Neural crest cell (in vitro differentiated cells): ENCODE measurements around the gene TEAD2. TPM values are rescaled to one million over a fixed set of nuclear protein-coding genes. Genes with fewer than 3 reads are reported as not detected.

ENCODE experiments used
- DNase-seq: peaks from one replicate; pipeline ENCODE4 v3.0.0; 2021; ENCODE audit warnings: low read depth, mixed read lengths, low spot score
- H3K27ac Mint-ChIP-seq: one replicate; pipeline ENCODE4 v1.8.0; 2021; ENCODE audit warnings: mild to moderate bottlenecking, mixed read lengths; ENCODE audit not compliant: unreplicated experiment
- H3K27me3 Mint-ChIP-seq: 2 replicates; pipeline ENCODE4 v1.8.0; 2021; ENCODE audit warnings: low read depth, mild to moderate bottlenecking, mixed read lengths
- H3K36me3 Mint-ChIP-seq: 2 replicates; pipeline ENCODE4 v1.8.0; 2021; ENCODE audit warnings: low read depth, mild to moderate bottlenecking, mixed read lengths
- H3K4me1 Mint-ChIP-seq: 2 replicates; pipeline ENCODE4 v1.8.0; 2021; ENCODE audit warnings: mixed read lengths
- H3K4me3 Mint-ChIP-seq: one replicate; pipeline ENCODE4 v1.8.0; 2021; ENCODE audit warnings: mild to moderate bottlenecking, mixed read lengths
- H3K9me3 Mint-ChIP-seq: 2 replicates; pipeline ENCODE4 v1.8.0; 2021; ENCODE audit warnings: mixed read lengths
- CTCF ChIP-seq: fragments of 200-600 bp; sonication (generic); conservative IDR thresholded peaks from 2 replicates; pipeline ENCODE4 v1.5.0; 2021; ENCODE audit warnings: antibody characterized with exemption, mild to moderate bottlenecking
- total RNA-seq: library from RNA; stranded (reverse); gene quantifications from 2 replicates; pipeline ENCODE4 v1.2.1, GENCODE V29; 2021

TEAD2 gene
- total RNA-seq, 1 donor from 2014 or later: 164 TPM

DNA sequence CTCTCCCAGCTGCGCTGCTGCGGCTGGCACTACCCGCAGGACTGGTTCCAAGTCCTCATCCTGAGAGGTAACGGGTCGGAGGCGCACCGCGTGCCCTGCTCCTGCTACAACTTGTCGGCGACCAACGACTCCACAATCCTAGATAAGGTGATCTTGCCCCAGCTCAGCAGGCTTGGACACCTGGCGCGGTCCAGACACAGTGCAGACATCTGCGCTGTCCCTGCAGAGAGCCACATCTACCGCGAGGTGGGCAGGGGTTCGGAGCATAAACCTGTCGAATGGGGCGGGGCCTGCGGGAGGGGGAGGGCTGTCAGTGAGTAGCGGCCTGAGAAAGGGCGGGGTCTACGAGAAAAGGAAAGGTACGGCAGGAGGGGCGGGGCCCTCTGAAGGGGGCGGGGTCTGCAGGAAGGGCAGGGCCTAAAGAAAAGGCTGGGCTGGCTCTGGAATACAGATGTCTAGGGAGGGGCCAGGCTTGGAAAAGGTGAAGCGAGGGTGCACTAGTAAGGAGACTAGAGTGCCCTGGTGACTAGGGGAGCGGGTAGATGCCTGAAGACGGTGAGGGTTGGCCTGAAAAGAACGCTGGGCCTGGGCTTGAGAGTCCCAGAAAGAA is 23.4 kb downstream of the TEAD2 start:
- peaks cover 21% of the 10 kb centered on the region for H3K36me3 Mint-ChIP-seq
- DNase-seq: peak; percentile 30
- H3K9me3 Mint-ChIP-seq: peaks cover 3% of the 10 kb centered on the region
- H3K27ac Mint-ChIP-seq: no peak overlapping the region
- H3K4me1 Mint-ChIP-seq: peaks cover 38% of the 10 kb centered on the region
- no peak for TF ChIP-seq CTCF
- H3K4me3 Mint-ChIP-seq: peak overlapping the region; percentile 62
- peaks cover 23% of the 10 kb centered on the region for H3K27me3 Mint-ChIP-seq

DNA sequence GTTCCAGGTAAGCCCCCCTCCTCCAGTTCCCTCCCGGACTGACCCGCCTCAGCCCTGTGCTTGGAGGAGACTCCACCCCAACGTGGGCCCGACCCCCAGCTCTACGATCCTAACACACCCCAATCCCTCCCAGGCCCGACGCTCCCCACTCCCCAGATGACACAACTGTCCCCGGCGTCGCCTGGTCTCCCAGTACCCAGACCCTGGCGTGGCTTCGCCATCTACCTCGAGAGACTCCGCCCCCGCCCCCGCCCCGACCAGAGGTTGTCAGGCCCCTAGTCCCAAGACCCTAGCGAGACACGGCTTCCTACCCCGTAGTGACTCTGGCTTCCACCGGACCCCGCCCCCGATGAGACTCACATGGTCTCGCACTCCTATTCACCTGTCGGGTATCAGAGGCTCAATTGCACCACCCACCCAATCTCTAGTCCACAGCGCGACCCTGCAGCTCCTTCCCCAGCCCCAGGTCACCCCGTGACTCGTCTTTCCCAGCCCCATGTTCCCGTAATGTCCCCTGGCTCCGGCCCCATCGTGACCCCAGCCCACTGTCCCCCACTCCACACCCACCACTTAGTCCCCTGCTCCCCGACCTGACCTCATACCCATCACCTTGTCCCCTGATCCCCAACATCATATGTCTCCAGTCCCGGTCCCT is 24.1 kb downstream of the TEAD2 start:
- no peak for DNase-seq
- H3K27me3 Mint-ChIP-seq: peaks cover 26% of the 10 kb centered on the region
- H3K36me3 Mint-ChIP-seq: peaks cover 20% of the 10 kb centered on the region
- TF ChIP-seq CTCF: no peak
- H3K4me3 Mint-ChIP-seq: peak overlapping the region; percentile 62
- H3K4me1 Mint-ChIP-seq: peaks cover 38% of the 10 kb centered on the region
- peaks cover 3% of the 10 kb centered on the region for H3K9me3 Mint-ChIP-seq
- H3K27ac Mint-ChIP-seq: no peak overlapping the region

- no peak overlapping the region for H3K27ac Mint-ChIP-seq
Measured at GRCh38 chr19:49337267-49338022, 24.8 kb downstream of the TEAD2 start.

GRCh38 chr19:49336482-49337266 is 25.5 kb downstream of the TEAD2 start:
- DNase-seq: no peak
- H3K4me3 Mint-ChIP-seq: peak overlapping the region; percentile 43
- no peak for TF ChIP-seq CTCF
- no peak overlapping the region for H3K27ac Mint-ChIP-seq
- peaks cover 3% of the 10 kb centered on the region for H3K9me3 Mint-ChIP-seq
- peaks cover 24% of the 10 kb centered on the region for H3K27me3 Mint-ChIP-seq
- peaks cover 39% of the 10 kb centered on the region for H3K4me1 Mint-ChIP-seq
- H3K36me3 Mint-ChIP-seq: peaks cover 12% of the 10 kb centered on the region

More at GRCh38 chr19:49337267-49338022, 24.8 kb downstream of the TEAD2 start:
- H3K4me3 Mint-ChIP-seq: peak overlapping the region; percentile 43
- no peak for DNase-seq
- no peak for TF ChIP-seq CTCF
- peaks cover 34% of the 10 kb centered on the region for H3K4me1 Mint-ChIP-seq
- H3K36me3 Mint-ChIP-seq: peaks cover 15% of the 10 kb centered on the region
- peaks cover 24% of the 10 kb centered on the region for H3K27me3 Mint-ChIP-seq
- peaks cover 3% of the 10 kb centered on the region for H3K9me3 Mint-ChIP-seq
